HPDE6-E6E7 (cell line): Measurements from ENCODE around the gene IFNL3.
"Not testable (repeated sequence)": the region's sequence is repeated elsewhere in the genome, so short reads cannot be mapped to it uniquely, and the experiment has no call there.

Source experiments
- DNase-seq: peaks from one replicate; pipeline ENCODE4 v3.0.0; 2011; ENCODE audit warnings: missing footprints; ENCODE audit errors: extremely low spot score

IFNL3 gene

DNA sequence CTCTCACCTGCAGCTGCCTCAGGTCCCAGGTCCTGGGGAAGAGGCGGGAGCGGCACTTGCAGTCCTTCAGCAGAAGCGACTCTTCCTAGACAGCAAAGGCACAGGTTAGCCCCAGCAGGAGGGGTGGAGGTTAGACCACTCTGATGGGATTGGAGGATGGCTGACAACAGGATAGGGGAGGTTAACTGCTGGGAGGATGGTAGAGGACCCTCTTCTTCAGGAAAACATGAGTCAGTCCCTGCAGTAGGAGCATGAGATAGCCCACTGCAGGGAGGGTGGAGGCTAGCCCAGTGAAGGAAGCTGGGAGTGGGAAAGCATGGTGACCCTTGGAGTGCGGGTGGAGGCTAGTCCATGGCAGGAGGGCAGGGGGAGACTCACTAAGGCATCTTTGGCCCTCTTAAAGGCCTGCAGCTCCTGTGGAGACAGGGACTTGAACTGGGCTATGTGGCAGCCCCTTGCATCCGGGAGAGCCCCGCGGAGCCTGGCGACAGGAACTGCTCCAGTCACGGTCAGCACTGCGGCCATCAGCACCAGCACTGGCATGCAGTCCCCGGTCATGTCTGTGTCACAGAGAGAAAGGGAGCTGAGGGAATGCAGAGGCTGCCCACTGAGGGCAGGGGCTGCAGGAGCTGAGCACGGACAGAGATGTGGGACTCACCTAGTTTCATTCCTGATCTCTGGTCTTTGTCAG, at the start of gene IFNL3:
IFNL3 (minus strand) TSS at position 597 of the 691 bp plus-strand sequence; CDS start at position 558, 39 bp downstream.
- DNase-seq: not testable (repeated sequence)

DNA sequence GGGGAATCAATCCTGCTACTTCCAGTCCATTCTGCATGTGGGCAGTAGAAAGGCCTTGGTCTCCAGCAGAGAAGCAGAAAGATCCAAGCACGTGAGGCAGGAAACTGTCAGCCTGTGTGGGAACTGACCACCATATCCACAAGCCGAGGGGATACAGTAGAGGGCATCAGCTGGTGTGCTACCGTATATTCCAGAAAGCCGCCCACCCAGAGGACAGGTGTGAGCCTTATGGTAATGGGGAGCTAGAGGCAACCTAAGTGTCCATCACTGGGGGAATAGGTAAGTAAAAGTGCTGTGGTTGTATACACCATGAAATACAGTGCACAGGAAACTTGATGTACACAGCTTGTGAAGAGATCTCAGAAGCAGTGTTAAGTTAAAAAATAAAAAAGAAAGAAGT, 48.6 kb upstream of the IFNL3 start:
- DNase-seq: no peak

DNA sequence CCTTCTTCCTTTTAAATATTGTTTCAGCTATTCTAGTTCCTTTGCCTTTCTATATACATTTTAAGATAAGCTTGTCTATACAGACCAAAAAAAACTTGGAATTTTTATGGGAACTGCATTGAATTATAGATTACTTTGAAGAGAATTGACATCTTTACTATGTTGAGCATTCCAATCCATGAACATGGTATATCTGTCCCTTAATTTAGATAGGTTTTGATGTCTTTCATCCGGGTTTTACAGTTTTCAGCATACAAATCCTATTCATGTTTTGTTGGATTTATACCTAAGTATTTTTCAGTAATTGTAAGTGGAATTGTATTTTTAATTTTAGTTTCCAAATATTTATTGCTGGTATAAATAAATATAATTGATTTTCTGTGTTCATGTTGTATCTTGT, 39.2 kb upstream of the IFNL3 start:
- DNase-seq: no peak

DNA sequence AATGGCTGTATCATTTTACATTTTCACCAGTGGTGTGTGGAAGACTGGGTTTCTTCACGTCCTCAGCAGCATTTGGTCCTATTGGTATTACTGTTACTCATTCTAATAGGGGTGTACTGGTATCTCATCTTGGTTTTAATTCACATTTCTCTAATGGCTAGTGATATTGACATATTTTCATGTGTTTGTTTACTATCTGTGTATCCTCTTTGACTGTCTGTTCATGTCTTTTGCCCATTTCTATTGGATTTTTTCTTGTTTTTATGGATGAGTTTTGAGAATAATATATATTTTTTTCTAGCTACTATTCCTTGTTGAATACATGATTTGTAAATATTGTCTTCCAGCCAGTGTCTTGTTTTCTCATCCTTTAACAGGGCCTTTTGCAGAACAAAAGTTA, 37.2 kb upstream of the IFNL3 start:
- DNase-seq: no peak

DNA sequence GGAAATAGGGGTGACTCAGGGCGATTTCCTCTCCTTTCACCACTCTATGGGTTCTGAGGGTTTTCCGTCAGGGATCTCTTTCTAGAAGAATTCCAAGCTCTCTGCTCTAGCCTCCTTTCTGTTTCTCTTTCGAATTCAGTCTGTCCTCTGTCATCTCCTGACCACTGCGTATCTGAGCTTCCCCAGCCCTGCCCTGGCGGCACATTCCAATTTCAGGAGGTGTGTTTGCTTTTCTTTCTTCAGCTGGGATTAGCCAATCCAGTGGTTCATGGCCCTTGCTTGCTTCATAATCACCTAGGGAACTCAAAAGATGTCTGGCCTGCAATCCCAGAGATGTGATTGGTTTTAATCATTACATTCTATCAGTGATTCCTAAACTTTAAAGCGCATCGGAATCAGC, 32.8 kb upstream of the IFNL3 start:
- DNase-seq: no peak

DNA sequence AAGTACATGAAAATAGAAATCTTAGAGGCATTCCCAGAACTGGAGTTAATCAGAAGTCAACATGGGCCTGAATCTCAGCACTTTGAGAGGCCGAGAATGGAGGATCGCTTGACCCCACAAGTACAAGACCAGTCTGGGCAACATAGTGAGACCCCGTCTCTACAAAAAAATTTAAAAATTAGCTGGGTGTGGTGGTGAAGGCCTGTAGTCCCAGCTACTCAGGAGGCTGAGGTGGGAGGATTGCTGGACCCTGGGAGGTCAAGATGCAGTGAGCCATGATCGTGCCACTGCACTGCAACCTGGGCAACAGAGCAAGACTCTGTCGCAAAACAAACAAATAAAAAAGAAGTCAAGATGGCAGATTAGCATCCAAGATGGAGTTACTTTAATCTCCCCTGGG, 31.9 kb upstream of the IFNL3 start:
- no peak for DNase-seq

DNA sequence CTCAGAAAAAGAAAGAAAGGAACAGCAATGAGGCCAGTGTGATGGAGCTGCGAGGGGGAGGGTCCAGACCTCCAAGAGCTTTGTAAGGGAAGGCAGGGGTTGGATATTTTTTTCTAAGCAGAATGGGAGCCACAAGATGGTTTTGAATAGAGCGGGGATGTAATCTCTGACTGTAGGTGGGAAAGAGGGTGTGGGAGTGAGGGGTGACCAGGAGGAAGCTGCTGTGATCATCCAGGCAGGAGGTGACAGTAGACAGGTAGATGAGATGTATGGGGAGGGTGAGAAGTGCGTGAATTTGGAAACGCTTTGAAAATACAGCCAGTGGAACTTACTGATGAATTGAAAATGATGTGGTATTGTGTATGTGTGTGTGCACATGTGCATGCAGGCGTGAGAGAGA, 30.8 kb upstream of the IFNL3 start:
- no peak for DNase-seq

DNA sequence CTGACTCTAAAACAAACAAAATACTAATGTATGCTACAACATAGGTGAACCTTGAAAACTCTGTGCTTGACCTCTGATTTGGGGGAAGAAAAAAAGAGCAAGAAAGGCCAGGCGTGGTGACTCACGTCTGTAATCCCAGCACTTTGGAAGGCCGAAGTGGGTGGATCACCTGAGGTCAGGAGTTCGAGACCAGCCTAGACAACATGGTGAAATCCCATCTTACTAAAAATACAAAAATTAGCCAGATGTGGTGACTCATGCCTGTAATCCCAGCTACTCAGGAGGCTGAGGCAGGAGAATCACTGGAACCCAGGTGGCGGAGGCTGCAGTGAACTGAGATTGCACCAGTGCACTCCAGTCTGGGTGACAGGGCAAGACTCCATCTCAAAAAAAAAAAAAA, 29.1 kb upstream of the IFNL3 start:
- DNase-seq: not testable (repeated sequence)

DNA sequence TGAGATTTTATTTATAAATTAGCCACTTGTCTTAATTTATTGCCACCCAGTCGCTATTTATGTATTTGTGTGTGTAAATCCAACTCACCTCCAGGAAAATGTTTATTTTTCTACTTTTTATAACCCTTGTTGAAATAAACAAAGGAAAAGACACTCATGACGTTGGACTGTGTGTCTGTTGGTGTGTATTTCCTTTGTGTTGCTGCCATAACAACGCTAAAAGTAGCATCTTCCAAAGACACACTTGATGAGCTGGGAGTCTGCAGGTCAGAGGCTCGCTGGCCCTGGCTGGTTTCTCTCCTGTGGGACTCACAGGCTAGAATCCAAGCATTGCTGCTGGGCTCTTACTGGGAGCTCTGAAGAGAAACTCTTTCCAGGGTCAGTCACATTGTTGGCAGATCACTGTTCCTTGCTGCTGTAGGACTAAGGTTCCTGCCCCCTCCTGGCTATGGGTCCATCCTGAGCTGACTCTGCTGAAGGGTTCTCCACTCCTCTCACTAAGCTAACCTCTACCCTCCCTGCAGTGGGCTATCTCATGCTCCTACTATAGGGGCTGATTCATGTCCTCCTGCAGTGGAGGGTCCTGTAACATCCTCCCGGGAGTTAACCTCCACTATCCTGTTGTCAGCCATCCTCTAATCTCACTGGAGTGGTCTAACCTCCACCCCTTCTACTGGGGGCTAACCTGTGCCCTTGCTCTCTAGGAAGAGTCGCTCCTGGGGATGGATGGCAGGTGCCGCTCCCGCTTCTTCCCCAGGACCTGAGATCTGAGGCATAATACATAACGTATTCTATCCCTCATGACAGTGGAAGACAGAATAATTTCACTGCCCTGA, 25.4 kb upstream of the IFNL3 start:
- no peak for DNase-seq

DNA sequence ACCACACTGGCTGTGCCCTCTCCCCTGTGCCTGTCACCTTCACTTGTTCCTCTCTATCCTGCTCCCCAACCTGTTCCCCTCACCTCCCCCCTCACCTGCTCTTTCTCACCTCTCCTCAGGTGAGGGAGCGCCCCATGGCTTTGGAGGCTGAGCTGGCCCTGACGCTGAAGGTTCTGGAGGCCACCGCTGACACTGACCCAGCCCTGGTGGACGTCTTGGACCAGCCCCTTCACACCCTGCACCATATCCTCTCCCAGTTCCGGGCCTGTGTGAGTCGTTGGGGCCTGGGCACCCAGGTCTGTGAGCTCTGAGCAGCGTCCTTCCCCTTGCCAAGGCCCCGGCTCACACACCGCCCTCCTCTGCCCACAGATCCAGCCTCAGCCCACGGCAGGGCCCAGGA, 24.6 kb upstream of the IFNL3 start:
- DNase-seq: not testable (repeated sequence)

DNA sequence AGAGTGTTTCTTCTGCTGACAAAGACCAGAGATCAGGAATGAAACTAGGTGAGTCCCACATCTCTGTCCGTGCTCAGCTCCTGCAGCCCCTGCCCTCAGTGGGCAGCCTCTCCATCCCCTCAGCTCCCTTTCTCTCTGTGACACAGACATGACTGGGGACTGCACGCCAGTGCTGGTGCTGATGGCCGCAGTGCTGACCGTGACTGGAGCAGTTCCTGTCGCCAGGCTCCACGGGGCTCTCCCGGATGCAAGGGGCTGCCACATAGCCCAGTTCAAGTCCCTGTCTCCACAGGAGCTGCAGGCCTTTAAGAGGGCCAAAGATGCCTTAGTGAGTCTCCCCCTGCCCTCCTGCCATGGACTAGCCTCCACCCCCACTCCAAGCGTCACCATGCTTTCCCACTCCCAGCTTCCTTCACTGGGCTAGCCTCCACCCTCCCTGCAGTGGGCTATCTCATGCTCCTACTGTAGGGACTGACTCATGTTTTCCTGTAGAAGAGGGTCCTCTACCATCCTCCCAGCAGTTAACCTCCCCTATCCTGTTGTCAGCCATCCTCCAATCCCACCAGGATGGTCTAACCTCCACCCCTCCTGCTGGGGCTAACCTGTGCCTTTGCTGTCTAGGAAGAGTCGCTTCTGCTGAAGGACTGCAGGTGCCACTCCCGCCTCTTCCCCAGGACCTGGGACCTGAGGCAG, 23.9 kb upstream of the IFNL3 start:
- DNase-seq: not testable (repeated sequence)

DNA sequence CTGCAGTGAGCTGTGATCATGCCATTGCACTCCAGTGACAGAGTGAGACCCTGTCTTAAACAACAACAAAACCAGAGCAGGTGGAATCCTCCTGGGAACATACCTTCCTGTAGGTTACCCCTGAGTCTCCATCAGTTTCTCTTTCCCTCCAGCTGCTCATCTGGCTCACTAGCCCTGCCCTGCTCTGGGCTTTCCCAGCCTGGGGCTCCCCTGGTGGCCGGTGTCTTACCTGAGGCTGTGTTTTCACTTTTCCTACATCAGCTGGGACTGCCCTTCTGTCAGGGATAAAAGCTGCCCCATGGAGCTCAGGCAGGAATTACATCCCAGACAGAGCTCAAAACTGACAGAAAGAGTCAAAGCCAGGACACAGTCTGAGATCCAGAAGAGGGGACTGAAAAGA, 23.3 kb upstream of the IFNL3 start, which contains the start of gene IFNL2:
IFNL2 (plus strand) TSS at position 312 of the 400 bp plus-strand sequence. CDS start 173 bp downstream, outside the sequence.
- DNase-seq: not testable (repeated sequence)

DNA sequence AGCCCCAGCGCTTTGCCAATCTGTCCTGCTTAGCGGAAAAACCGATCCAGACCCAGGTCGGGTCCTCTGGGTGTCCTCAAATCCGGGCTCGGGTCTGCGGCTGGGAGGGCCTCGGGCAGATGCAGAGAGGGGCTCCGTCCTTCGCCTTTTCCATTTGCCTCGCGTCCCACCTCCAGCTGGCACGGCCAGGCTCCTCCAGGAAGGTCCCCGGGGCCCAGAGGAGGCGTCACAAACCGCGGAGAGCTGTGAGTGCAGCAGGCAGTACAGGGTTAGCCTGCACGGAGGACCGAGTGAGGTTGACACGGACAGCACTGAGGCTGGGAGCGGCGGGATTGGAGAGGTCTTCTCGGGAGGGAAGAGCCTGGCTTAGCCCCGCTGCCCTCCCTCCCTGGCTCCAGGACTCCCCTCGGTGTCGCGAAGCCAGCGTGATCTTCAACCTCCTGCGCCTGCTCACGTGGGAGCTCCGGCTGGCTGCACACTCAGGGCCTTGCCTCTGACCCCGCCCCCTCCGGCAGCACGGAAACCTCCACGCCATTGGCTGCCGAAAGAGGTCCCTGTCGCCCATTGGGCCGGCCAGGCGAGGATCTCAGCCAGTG, 20.6 kb upstream of the IFNL3 start:
- no peak for DNase-seq

DNA sequence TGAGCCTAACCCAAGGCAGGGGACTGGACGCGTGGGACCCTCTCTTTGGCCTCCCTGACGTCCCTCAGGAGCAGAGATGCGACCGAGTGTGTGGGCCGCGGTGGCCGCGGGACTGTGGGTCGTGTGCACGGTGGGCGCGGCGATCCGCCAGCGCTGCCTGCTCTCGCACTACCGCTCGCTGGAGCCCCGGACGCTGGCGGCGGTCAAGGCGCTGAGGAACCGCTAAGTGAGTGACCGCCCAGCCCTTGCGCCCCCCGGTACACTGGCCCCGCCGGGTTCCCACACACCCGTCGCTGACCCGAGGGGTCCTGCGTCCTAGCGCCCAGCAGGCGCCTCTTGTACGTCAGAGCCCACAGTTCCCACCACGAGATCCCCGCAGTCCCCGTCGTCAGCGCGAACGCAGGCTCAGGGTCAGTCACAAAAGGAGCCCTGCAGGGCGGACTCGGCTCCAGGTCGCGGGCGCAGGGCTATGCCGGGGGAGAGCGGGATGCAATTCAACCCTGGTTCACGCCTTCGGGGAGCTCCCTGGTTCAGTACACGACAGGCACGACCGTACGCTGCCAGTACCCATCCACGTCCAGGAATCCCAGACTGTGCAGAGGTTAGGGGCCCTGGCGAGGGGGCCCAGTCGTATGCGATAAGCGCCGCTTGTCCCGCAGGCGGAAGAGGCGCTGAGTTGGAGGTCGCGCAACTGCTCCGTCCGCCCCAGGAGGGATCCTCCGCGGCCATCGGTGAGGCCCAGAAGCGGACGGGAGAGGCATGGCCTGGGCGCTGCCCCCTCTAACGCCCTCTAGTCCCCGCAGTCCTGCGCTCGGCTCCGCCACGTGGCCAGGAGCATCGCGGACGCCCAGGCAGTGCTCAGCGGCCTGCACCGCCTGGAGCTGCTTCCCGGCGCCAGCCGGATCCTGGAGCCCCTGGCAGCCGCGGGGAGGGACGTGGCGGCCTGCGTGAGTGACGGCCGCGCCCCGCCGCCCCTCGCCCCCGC, 19.8 kb upstream of the IFNL3 start:
- no peak for DNase-seq

DNA sequence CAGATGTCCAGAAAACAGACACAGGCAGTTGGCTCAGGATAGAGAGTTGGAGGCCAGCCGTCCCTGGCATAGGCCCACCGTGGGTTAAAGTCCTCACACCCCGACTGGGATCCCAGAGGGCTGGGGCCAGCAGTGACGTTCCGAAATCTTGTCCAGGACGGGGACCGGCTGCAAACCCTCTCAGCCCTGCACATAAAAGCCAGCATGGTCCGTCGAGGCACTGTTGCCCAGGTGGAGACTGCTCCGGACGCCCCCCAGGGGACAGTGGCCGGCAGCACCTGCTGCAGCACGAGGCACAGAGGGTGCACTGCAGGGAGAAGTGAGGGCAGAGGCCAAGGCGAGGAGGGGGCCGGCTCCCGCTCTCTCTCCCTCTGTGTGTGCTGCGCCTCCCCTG, 19.1 kb upstream of the IFNL3 start:
- DNase-seq: no peak

DNA sequence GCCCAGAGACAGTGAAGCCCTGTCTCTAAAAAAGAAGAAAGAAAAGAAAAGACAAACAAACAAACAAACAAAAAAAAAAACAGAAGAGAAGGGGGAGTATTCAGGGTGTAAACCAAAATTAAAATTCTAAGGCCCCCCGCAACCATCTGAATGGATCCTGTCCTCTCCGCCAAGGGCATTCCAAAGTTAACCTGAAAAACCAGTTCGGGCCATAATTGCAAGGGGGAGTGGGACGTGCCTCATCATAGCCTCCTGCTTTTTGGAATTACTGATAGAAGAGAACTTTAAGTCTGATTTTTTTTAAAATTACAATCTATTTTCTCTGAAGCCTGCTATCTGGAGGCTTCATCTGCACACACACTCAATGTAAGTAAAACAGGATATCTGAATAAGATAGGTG, 17.7 kb upstream of the IFNL3 start:
- no peak for DNase-seq

DNA sequence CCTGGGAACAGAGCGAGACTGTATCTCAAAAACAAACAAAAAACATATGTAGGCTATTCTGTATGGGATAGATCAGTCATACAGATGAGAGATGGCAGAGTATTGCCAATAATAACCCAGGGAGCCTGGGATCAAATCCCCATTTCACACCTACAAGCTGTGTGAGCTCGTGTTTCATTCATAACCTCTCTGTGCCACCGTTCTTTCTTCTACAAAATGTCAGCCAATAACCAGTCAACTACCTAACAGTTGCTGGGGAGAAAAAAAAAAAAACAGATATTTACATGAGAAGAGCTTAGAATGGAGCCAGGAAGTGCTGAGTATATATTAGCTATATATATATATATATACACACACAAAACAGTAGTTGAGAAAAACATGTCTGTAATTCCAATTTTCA, 16.9 kb upstream of the IFNL3 start:
- no peak for DNase-seq

DNA sequence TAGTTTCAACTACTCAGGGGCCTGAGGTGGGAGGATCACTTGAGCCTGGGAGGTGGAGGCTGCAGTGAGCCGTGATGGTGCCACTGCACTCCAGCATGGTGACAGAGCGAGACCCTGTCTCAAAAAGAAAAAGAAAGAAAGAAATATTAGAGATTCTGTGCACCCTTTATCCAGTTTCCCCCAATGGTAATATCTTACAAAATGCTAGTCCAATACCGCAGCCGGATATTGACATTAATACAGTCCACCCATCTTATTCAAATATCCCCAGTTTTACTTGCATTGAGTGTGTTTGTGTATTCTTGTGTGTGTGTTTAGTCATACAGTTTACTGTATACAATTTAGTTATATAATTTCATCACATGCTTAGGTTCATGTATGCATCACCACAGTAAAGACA, 12.4 kb upstream of the IFNL3 start:
- DNase-seq: no peak

DNA sequence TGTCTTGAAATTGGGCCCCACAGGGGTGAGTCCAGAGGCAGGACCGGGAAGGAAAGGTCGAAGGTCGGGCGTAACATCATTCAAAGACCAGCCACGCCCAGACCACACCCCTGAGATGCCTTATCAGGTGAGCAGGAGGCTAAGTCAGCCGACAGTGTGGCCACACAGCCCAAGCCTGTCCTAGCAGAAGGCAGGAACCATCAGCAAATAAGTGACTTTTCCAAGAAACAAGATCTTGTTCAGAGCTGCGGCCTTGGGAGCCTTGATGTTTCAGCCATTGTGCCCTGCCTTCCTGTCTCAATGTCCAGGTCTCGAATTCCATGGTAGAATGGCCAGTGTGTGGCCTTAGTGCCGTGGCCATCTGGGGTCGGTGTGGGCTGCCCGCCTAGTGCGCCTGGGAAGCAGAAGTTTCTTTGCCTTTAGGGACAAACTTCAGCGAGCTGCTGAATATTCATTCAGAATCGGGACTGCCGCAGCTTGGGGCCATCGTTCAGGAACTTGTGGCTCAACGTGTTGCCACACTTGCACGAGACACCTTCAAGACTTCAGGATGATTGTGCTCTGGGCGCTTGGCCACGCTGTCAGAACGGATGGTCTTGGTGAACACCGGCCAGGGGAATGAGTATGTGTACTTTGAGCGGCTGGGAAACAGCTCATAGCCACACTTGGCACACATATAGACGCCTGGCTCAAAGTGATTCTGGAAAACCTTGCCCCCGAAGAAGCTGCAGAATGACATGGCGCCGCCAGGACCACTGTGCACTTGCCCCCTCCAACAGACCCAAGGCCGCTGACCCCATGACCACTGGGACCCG, 9.9 kb upstream of the IFNL3 start:
- DNase-seq: no peak
